NCI-H345 (cell line): ENCODE results near the gene AQP2.

Experiments used
- DNase-seq: peaks from one replicate; lab custom pipeline; 2025; lab: John Stamatoyannopoulos, UW

The AQP2 gene

DNA sequence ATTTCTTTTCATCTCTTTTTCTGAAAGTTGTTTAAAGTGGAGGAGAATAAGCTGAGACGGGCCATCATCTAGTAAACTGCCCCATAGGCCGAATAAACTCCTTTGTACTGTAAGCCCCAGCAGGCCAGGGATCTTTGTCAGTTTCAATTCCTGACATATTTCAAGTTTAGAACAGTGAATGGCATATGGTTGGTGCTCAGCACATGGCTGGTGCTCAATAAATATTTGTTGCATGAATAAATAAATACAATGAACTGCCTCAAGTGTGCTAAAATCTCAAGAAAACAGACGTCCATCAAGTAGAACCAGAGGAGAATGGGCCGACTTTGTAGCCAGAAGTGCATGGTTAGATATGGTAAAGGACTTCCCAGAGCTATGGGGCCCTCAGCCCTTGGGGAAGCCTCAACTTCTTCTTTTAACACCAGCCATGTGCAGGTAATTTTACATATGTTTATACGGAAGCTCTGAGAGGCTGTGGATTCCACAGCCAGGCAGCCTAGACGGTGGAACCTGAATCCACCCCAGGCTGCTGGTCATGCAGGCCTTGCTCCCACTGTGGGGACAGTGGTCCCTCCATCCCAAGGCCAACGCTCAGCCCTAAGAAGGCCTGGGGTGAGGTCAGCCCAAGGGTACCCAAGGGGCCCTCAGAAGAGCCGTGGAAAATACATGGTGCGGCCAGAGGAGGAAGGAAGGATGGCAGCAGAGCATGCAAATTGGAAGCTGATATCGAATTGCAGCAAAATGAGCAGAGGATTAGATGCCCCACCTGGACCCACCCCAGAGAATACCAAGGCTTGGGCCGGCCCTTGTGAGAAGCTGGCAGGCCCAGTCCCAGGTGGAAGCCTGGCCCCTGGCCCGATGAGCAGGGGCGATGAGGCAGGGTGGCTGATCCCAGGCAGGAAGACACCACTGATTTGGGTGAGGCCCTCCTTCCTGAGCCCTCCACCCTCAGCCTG is 8.7 kb upstream of the AQP2 start:
- no peak for DNase-seq

- DNase-seq: no peak
Observed at GRCh38 chr12:49942512-49942893, 8.0 kb upstream of the AQP2 start.

DNA sequence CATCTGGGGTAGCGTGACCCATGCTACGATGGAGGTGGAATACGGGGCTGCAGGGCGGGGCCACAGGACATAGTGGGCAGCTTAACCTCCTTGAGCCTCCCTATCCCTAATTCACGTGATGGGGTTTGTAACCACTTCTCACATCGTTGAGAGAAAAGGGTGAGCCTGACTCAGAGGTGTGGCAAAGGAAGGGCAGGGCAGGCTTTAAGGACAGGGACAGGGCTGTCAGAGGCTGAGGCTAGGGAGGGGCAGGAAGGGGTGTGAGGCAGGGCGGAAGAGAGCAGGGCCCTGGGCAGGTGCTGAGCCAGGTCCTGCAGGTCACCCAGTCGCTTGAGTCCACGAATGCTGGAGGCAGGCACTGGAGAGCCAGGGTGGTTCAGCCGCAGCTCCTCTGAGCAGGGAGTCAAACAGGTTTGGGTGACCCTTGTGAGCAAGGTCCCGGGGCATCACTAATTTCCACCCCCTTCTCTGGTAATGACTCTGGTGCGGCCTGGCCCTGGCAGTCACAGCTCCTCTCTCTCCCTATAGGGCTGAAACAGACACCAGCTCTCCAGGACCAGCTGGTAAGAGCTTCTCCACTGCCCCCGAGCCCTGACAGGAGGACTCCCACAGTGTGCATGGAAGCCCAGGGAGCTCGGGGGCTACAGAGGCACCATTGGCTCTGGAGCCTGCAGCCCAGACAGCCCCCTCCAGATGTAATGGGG is 7.5 kb upstream of the AQP2 start:
- DNase-seq: no peak

- no peak for DNase-seq
Observed at GRCh38 chr12:49943625-49943960, 6.9 kb upstream of the AQP2 start.

DNA sequence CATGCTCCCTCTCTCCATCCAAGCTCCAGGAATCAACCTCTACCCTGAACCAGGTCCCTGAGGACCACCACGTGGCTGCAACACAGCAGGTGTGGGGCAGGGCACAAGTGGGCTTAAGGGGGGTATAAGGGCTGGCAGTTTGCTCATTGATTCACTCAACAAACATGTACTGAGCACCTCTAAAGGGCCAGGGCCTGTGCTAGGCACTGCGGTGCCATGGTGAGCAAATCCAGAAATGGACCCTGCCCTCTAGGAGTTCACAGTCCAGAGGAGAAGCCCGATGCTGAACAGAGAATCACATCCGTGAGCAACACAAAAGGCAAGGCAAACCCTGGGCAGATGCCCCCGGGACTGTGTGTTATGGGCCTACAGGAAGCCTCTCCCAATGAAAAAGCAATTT is 6.5 kb upstream of the AQP2 start:
- DNase-seq: no peak

DNA sequence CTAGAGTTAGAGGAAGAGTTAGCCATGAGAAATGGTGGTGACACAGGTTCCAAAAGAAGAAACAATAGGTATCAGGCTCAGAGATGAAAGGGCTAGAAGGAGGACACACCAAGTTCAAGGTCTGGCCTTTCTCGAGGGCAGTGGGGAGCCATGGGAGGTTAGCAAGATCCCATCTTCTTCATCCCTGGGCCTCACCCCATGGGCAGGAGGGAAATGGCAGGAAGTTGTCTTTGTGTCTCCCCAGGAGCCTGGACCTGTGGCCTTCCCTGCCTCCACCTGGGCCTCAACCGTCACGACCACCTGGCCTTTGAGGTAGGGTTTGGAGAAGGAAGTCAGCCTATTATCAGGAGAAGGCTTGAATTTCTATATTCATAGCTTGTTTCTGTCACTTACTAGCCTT is 5.8 kb upstream of the AQP2 start:
- no peak for DNase-seq

GRCh38 chr12:49945394-49946080 is 5.0 kb upstream of the AQP2 start:
- no peak for DNase-seq

DNA sequence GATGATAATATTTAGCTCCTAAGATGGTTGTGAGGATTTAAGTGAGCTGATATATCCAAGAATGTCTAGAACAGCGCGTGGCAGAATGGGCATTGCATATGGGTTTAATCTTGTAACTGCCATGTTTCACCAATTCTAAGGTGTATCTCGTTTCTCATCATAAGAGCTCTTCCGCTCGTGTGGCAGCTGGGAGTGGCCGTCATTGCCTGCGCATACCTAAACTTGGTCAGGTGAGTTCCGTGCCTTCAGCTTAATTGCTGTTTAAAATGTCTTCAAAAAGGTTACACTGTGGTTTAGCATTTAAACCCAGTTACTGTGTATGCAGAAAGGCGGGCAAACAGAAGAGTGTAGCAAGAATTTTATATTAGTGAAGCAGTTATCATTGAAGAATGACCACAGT is 4.5 kb upstream of the AQP2 start:
- no peak for DNase-seq

- DNase-seq: peak; percentile 8
Observed at GRCh38 chr12:49946497-49946896, 4.0 kb upstream of the AQP2 start.

DNA sequence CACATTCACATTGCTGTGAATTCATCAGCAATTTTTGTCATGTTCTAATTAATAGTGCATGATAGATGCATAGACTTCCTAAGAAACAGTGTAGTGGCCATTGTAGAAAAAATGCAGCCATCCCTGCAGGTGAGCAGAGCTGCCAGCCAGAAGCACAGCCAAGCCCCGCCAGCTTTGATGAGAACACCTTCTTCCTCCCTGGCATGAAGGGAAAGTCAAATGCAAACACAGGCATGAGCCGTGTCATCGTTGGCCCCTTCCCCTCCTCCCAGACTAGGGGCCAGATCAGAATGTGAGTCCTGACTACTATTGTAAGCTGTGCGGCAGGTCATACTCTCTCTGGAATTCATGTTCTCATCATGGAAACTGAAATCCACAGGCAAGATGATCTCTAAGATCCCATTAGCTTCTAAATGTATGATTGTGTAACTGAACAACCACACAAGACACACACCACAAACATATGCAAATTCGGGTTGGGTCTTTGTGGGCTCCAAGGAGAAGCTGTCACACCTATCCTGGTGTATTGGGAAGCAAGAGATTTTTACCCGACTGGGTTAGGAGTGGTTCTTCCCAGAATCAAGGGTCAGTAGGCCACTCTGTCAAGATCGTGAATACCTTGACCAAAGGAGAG is 2.8 kb upstream of the AQP2 start:
- no peak for DNase-seq

DNA sequence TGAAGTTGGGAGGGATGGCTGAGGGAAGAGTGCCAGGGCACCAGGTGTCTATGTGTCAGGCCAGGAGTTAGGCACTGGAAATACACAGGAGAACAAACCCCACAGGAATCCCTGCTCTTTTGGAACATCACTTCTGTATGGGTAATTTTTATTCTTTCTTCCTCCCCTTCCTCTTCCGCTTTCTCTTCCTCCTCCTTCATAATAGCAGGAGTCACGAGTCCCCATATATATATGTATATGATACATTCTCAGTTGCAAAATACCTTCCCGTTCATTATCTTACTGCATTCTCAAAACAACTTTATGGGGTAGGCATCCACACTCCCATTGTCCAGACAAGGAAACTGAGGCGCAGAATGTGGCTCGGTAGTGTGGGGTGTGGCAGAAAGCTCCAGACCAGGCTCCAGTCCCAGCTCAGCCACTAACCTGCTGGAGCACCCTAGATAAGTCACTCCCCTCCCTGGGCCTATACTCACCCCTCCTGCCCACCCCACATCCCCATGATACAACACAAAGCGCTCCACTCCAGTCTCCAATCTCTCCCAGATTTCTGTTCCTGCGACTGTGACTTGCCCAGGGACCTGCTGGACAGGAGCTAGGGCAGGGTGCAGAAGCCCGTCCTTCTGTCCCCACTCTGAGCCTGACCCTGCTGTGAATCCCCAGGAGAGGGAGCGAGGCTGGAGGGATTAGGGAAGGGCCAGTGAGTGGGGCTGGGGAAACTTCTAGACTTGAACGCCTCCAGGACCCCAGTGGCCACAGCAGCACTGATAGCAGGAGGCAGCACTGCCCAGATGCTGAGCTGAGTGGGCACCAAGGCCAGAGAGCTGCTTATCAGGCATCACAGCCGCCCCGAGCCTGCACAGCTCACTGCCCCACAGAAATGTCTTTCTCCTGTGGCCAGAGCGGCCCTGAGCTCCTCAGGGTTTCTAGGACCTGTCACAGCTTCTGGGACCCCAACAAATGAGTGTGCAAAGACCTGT is 1.4 kb upstream of the AQP2 start:
- DNase-seq: no peak

DNA sequence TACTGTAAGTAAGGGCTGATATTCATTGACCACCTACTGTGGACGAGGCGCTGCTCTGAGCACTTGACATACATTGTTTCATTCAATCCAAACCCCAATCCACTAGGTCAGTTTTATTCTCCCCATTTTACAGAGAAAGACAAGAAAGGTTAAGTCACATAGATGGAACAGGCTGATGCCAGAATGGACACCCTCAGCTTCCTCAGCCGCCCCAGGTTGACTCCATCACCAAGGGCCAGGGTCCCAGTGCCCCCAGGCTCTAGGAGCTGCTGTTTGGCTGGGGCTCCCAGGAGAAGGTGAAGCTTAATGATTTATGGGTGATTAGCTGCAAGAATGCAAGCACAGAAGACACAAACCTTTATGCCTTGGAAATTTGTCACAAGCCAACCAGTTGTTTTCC is 671 bp upstream of the AQP2 start:
- DNase-seq: no peak

DNA sequence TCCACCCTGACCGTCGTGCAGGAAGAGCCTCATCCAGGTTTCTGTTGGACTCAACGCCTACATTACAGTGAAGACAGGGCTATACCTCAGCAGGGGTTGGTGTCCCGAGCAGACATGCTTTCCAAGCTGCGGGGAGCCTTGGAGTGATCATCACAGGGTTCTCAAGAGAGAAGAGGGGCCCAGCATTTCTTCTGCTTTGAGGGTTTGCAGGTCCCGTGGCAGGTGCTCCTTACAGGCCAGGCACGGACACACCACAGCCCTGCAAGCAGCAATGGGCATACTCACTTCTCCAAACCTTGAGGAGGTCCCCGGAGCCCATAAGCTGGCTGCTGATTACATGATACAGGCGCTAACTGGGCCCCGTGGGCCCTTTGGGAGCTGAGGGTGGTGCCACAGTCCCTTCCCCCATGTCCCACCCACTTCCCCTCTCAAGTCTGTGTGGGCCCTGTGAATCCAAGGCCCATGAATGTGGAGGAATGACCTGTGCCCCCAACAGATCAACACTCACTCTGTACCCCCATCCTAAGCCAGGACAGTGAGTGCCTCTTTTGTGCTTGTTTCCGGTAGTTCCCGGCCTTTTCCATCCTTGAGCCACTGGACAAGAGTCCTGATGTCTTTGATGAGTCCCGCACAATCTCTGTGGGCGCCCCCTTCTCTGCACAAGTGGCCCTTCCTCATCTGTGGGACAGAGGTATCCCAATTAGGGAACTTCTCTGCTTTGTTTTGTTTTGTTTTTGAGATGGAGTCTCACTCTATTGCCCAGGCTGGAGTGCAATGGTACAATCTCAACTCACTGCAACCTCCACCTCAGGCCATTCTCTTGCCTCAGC is 1.1 kb downstream of the AQP2 start:
- no peak for DNase-seq

DNA sequence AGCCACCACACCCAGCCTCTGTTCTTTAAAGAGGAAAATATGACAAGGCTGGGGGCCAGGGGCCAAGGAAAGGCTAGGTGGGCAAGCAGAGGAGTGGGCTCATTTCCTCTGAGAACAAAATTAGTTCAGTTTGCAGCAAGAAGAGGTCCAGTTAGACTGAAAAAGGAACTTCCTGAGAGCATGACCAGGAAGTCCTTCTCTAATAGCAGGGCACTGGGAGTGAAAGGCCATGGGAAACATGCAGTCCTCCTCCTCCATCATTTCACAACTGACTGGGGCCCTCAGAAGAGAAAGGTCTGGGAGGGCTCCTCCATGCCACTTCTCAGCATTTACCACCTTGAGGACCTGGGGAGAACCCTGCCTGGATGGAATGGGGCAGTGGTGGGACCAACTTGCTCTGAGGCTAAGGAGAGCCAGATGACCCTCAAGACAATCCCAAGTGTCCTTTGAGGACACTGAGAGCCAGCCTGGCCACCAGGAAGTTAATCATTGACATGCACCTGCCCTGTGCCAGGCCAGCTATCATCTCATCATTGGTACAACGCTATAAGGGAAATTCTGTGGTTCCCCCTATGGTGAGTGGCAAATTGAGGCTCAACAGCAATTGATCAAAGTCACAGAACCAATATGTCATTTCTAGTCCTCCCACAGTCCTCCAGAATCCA is 2.0 kb downstream of the AQP2 start:
- DNase-seq: no peak

DNA sequence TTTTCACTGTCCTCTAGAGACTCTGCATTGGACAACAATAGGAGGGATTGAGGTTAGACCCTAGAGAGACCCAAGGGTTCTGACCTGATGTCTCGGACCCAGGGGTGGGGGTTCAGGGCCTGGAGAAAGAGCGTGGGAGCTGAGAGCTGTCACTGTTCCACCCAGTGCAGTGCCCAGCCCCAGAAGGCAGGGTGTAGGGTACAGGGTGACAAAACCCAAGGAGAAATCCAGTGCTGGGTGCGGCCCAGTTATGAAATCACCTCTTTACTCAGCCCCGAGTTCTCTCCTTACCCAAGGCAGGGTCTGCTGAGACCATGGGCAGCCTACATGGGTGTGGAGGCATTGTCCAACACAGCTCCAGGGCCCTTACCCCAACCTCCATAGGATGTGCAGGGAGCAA is 2.6 kb downstream of the AQP2 start:
- DNase-seq: no peak

- DNase-seq: no peak
Observed at GRCh38 chr12:49953961-49954846, 3.7 kb downstream of the AQP2 start.

GRCh38 chr12:49954863-49955830 is 4.6 kb downstream of the AQP2 start:
- DNase-seq: no peak
